Measurements from ENCODE around the gene ME1. TPM values are rescaled to one million over a fixed set of nuclear protein-coding genes. Genes with fewer than 3 reads are reported as not detected.
A peak's percentile ranks its signal among the peaks of the same experiment; 100 is the strongest.
"Not testable (repeated sequence)": the region's sequence is repeated elsewhere in the genome, so short reads cannot be mapped to it uniquely, and the experiment has no call there.

The ME1 gene
- total RNA-seq, 1 donor, result 27.9 TPM

DNA sequence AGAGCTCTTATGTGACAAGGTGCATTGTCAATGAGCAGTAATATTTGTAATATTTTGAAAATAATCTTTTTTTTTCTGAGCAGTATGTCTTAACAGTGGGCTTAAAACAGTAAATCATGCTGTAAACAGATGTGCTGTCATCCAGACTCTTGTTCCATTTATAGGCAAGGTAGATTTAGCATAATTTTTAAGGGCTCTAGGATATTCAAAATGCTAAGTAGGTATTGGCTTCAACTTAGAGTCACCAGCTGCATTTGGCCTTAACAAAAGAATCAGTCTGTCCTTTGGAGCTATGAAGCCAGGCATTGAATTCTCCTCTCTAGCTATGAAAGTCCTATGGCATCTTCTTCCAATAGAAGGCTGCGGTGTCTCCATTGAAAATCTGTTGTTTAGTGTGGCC lies 63.7 kb downstream of the ME1 start:
- H2AFZ ChIP-seq (ENCODE audit: low read length), result no peak overlapping the region
- H3K27me3 ChIP-seq (ENCODE audit: insufficient read depth, low read length), result no peaks in the 10 kb centered on the region
- no peaks in the 10 kb centered on the region for H3K9me3 ChIP-seq (ENCODE audit: low read depth, low read length)
- no peak for TF ChIP-seq CTCF (IDR thresholded peaks at IDR 0.05; ENCODE audit: extremely low read depth, low read depth, low read length)
- H3K27ac ChIP-seq (ENCODE audit: low read depth, low read length), result no peak overlapping the region
- H3K4me1 ChIP-seq (ENCODE audit: insufficient read depth, low read length), result peaks cover 19% of the 10 kb centered on the region
- DNase-seq (ENCODE audit: insufficient read length, low spot score, missing footprints), result no peak
- no peaks in the 10 kb centered on the region for H4K20me1 ChIP-seq (ENCODE audit: insufficient read depth, low read length)
- H3K36me3 ChIP-seq (ENCODE audit: insufficient read depth, low read length), result no peaks in the 10 kb centered on the region
- H3K79me2 ChIP-seq (ENCODE audit: insufficient read depth, low read length), result no peaks in the 10 kb centered on the region
- no peak overlapping the region for H3K4me2 ChIP-seq (ENCODE audit: insufficient read depth, low read length)
- H3K4me3 ChIP-seq (ENCODE audit: insufficient read depth, low read length), result no peak overlapping the region

DNA sequence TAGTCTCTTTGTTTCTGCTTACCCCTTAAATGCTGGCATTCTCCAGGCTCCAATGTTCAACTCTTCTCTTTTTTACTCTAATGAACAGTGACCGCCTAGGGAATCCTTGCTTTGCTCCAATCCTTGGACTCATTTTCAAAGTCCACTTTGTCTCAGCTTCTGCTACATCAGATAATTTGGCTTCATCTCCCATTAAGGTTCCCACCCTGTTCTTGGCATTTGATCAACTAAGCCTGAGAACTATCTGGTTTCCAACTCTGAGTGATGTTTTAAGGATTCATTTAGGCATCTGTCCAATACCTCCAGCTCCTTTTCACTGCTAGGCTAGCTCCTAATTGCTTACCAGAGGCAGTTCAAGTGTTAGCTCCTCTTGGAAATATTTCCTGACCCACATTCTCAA lies 64.9 kb downstream of the ME1 start:
- Histone ChIP-seq H3K27me3 (ENCODE audit: insufficient read depth, low read length) (no peaks in the 10 kb centered on the region), H4K20me1 (ENCODE audit: insufficient read depth, low read length) (no peaks in the 10 kb centered on the region), H3K4me3 (ENCODE audit: insufficient read depth, low read length) (no peak overlapping the region), H3K4me1 (ENCODE audit: insufficient read depth, low read length) (peaks cover 8% of the 10 kb centered on the region), H3K27ac (ENCODE audit: low read depth, low read length) (no peak overlapping the region), H2AFZ (ENCODE audit: low read length) (no peak overlapping the region), H3K79me2 (ENCODE audit: insufficient read depth, low read length) (no peaks in the 10 kb centered on the region), H3K36me3 (ENCODE audit: insufficient read depth, low read length) (no peaks in the 10 kb centered on the region), H3K4me2 (ENCODE audit: insufficient read depth, low read length) (no peak overlapping the region), H3K9me3 (ENCODE audit: low read depth, low read length) (no peaks in the 10 kb centered on the region)
- peak; percentile 53 for DNase-seq (ENCODE audit: insufficient read length, low spot score, missing footprints)
- TF ChIP-seq CTCF (IDR thresholded peaks at IDR 0.05; ENCODE audit: extremely low read depth, low read depth, low read length), result no peak

- H3K9me3 ChIP-seq (ENCODE audit: low read depth, low read length); H4K20me1 ChIP-seq (ENCODE audit: insufficient read depth, low read length); H3K4me2 ChIP-seq (ENCODE audit: insufficient read depth, low read length); H2AFZ ChIP-seq (ENCODE audit: low read length); H3K27ac ChIP-seq (ENCODE audit: low read depth, low read length); H3K27me3 ChIP-seq (ENCODE audit: insufficient read depth, low read length); H3K4me1 ChIP-seq (ENCODE audit: insufficient read depth, low read length); H3K4me3 ChIP-seq (ENCODE audit: insufficient read depth, low read length); H3K79me2 ChIP-seq (ENCODE audit: insufficient read depth, low read length); H3K36me3 ChIP-seq (ENCODE audit: insufficient read depth, low read length): not testable (repeated sequence)
- DNase-seq (ENCODE audit: insufficient read length, low spot score, missing footprints), result peak; percentile 36
These were observed 68.5 kb downstream of the ME1 start for GRCh38 chr6:83362349-83362748.

DNA sequence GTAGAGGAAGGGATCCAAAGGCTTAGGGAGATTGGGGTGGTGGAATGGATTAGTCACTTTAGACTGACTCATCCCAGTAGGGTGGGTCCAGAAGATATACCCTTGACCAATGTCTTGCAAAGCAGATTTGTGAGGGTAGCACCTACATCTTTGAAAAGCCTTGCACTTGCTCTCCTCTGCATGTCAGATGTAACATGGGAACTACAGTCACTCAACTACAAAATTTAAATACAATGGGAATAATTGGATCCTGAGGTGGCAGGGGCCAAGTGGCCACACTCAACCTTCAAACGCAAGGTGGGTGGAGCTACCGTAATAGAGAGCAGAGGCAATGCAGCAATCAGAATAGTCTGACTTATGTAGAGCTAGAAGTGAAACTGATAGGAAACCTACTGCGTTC lies 71.2 kb downstream of the ME1 start:
- no peak overlapping the region for H3K4me2 ChIP-seq (ENCODE audit: insufficient read depth, low read length)
- no peaks in the 10 kb centered on the region for H3K79me2 ChIP-seq (ENCODE audit: insufficient read depth, low read length)
- no peaks in the 10 kb centered on the region for H3K4me1 ChIP-seq (ENCODE audit: insufficient read depth, low read length)
- TF ChIP-seq CTCF (IDR thresholded peaks at IDR 0.05; ENCODE audit: extremely low read depth, low read depth, low read length), result no peak
- no peaks in the 10 kb centered on the region for H3K27me3 ChIP-seq (ENCODE audit: insufficient read depth, low read length)
- H3K4me3 ChIP-seq (ENCODE audit: insufficient read depth, low read length), result no peak overlapping the region
- H2AFZ ChIP-seq (ENCODE audit: low read length), result no peak overlapping the region
- no peaks in the 10 kb centered on the region for H3K9me3 ChIP-seq (ENCODE audit: low read depth, low read length)
- no peaks in the 10 kb centered on the region for H4K20me1 ChIP-seq (ENCODE audit: insufficient read depth, low read length)
- DNase-seq (ENCODE audit: insufficient read length, low spot score, missing footprints), result no peak
- no peaks in the 10 kb centered on the region for H3K36me3 ChIP-seq (ENCODE audit: insufficient read depth, low read length)
- H3K27ac ChIP-seq (ENCODE audit: low read depth, low read length), result no peak overlapping the region

DNA sequence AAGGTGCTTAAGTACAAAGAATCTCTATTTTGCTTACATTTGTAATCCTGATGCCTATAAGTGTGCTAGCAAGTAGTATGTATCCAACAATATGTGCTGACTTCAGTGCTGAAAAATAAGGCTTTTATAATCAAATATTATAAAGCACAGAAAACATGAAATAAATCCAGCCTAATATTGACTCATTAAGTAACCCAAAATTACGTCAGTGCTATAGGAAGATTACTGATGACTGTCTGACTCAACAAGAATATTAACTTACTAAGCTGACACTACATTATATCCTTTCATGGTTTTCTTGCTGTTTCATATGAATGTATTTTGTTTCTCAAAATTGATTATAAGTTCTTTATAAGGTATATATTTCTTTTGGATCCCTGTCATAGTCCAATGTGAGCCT lies 76.1 kb downstream of the ME1 start:
- H2AFZ ChIP-seq (ENCODE audit: low read length), result no peak overlapping the region
- no peak for DNase-seq (ENCODE audit: insufficient read length, low spot score, missing footprints)
- H3K4me3 ChIP-seq (ENCODE audit: insufficient read depth, low read length), result no peak overlapping the region
- H3K4me1 ChIP-seq (ENCODE audit: insufficient read depth, low read length), result no peaks in the 10 kb centered on the region
- H3K4me2 ChIP-seq (ENCODE audit: insufficient read depth, low read length), result no peak overlapping the region
- no peak for TF ChIP-seq CTCF (IDR thresholded peaks at IDR 0.05; ENCODE audit: extremely low read depth, low read depth, low read length)
- no peaks in the 10 kb centered on the region for H3K36me3 ChIP-seq (ENCODE audit: insufficient read depth, low read length)
- no peaks in the 10 kb centered on the region for H4K20me1 ChIP-seq (ENCODE audit: insufficient read depth, low read length)
- H3K9me3 ChIP-seq (ENCODE audit: low read depth, low read length), result no peaks in the 10 kb centered on the region
- no peak overlapping the region for H3K27ac ChIP-seq (ENCODE audit: low read depth, low read length)
- H3K27me3 ChIP-seq (ENCODE audit: insufficient read depth, low read length), result no peaks in the 10 kb centered on the region
- no peaks in the 10 kb centered on the region for H3K79me2 ChIP-seq (ENCODE audit: insufficient read depth, low read length)

All from osteoblast (primary cell).